DOHH2 (cell line): ENCODE results near the gene VWA7.

ENCODE experiments used
- EZH2phosphoT487 ChIP-seq: fragments of 200-600 bp; sonication (generic); IDR thresholded peaks from 2 replicates; pipeline ENCODE4 v1.6.1; 2017; ENCODE audit warnings: borderline replicate concordance, mild to moderate bottlenecking, antibody characterized with exemption, low read length, moderate library complexity, mixed read lengths
- TF ChIP-seq, protein P1 (sequence below): fragments of 200-600 bp; sonication (generic); IDR thresholded peaks from one replicate; pipeline ENCODE4 v1.5.1; 2014; ENCODE audit warnings: antibody characterized with exemption, mild to moderate bottlenecking, low read depth, low read length; ENCODE audit not compliant: poor library complexity, severe bottlenecking

DNA sequence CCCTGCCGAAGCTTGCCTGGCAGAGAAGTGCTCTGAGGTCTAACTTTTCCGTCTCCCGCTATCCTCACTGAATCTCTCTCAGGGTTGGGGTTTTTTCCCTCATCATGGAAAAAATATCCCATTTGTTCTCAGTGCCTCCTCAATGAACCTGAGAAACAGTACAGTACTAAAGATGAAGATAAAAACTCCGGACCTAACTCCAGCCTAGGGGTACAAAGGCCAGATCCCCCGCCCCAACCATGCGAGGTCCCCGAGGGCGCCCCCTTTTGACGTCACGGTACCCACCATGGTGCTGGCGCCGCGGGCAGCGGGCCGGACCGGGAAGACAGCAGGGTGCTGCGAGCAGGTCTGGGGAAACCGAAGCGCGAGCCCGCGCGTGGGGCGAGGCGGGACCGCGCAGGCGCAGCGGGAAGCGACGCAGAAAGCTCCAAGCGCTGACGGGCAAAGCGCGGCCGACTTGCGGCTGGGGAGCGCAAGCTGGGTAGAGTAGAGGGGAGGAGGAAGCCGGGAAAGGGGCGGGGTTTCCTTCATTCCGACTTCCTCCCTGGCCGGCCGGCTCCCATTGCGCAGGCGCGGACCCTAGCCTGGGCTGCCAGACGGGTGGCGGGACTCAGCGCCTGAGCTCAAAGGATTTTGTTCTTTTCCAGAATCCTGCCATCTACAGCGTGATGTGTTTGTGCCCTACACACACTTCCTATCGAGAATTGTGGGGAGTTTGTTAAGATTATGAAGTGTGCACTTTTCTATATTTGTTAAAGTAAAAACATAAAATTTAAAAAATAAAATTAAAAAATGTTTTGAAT is 29.5 kb upstream of the VWA7 start, which contains the start of gene LSM2:
- TF ChIP-seq, protein P1, sequence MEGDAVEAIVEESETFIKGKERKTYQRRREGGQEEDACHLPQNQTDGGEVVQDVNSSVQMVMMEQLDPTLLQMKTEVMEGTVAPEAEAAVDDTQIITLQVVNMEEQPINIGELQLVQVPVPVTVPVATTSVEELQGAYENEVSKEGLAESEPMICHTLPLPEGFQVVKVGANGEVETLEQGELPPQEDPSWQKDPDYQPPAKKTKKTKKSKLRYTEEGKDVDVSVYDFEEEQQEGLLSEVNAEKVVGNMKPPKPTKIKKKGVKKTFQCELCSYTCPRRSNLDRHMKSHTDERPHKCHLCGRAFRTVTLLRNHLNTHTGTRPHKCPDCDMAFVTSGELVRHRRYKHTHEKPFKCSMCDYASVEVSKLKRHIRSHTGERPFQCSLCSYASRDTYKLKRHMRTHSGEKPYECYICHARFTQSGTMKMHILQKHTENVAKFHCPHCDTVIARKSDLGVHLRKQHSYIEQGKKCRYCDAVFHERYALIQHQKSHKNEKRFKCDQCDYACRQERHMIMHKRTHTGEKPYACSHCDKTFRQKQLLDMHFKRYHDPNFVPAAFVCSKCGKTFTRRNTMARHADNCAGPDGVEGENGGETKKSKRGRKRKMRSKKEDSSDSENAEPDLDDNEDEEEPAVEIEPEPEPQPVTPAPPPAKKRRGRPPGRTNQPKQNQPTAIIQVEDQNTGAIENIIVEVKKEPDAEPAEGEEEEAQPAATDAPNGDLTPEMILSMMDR = peak; percentile 49
- TF ChIP-seq EZH2phosphoT487 = no peak
